Activated CD4-positive, CD25-positive, alpha-beta regulatory T cell treated with anti-CD3 and anti-CD28 coated beads, Interleukin-2, amount 50 U/mL, for 16 hours (primary cell): ENCODE measurements around the gene SNED1.
"Not testable (repeated sequence)": the region's sequence is repeated elsewhere in the genome, so short reads cannot be mapped to it uniquely, and the experiment has no call there.

Experiments used
- DNase-seq: peaks from one replicate; pipeline ENCODE4 v3.0.0-alpha.2; 2020; ENCODE audit warnings: low read depth, low spot score

SNED1 gene

DNA sequence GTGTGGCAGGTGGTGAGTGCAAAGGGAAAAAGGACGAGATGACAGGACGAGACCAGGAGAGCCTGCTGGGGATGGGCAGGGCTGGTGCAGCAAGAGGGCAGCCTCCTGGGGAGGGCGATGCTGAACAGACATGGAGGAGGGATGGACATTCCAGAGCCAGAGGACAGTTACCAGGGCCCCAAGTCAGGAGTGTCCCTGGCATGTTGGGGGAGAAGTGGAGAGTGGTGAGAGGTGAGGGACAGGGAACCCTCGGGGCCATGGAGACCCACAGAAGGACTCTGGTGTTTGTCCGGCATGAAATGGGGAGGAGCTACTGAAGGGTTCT is 84.6 kb downstream of the SNED1 start:
- DNase-seq = no peak

DNA sequence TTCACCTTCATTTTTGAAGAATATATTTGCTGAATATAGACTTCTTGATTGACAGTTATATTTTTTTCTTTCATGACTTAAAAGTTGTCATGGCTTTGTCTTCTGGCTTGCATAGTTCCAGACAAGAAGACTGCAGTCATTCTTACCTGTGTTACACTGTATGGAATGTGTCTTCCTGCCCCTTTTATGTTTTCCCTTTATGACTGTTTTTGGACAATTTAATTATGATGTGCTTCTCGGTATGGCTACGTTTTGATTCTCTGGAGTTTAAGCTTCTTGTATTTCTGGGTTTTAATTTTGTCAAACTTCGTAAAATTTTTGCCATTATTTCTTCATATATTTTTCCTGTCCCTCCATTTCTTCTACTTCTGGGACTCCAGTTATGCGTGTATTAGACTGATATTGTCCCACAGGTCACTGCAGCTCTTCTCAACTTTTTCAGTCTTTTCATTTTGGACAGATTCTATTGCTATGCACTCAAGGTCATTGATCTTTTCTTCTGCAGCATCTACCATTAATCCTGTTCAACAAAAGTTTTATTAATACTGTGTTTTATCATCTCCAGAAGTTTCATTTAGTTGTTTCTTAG is 86.5 kb downstream of the SNED1 start:
- no peak for DNase-seq

DNA sequence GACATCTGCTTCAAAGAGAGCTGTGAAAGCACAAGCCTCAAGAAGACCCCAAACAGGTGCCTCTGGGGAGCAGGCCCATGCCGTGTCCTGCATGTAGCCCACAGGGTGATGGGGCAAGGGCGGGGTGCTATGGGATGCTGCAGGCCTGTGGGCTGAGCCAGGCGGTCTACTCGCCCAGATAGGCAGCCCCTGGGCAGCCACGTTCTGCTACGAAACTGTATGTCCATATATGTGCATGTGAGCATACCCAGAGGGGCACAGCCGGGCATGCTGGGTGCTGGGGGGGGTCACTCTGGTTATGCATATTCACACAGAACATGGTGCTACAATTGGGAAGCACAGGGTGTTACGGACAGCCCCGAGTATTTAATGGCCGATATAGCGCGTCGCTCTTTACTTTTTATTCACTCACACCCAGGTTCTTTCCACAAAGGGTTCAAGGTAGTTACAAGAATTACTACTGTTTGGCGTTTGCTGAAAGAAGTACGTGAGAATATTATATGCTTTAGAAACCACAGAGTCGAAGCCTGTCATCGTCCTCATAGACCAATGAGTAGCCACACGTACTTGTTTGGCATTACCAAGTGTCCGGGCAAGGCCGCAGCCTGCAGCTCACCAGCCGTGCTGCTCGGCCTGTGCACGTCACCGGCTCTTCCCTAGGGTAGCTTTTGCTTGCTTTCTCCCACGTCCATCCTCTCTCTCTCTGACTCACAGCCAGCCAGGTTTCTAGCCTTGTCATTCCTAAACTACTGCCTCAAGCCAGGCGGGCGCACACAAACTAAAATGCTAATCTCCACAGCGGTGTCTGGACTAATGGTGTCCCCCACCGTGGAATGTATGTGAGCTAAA is 89.2 kb downstream of the SNED1 start:
- no peak for DNase-seq

GRCh38 chr2:241088376-241088775 is 90.0 kb downstream of the SNED1 start:
- DNase-seq = no peak

DNA sequence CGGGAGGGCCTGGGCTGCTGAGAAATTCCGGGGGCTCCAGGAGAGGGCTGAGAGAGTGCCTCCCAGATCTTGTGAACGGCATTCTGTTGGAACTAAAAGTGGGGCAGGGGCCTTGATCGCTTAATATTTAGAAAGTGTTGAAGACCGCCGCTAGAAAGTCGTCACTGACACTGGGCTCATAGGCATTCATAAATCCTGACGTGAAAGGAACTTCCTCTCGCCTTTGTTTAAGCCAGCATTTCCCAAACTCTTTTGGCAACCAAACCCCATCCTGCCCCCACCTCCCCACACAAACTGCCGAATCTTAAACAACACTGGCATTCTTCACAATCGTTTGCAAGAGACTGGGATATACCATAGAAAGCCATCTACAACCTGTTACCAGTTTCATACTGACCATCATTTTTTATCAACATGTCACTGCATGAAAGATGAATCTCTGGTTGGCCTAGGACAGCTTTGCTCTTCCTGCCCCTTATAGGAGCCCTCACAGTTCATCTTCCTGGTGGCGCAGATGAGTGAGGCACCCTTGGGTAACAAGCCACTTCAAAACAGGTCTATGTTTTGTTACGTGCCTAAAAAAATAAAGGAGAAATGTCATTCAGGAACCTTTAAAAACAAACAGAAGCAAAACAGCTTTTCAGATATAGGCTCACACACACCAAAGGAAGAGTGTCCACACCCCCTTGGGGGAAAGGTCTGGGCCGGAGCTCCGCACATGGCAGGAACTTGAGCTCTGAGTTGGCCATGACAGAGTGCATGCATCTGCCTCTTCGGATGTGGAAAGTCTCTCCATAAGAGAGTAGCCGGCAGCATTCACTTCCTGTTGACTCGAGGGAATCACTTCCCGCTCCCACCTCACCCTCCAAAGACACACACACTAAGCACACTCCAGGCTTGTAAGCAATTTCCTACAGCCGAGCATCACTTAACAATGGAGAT is 90.6 kb downstream of the SNED1 start:
- DNase-seq = no peak

DNA sequence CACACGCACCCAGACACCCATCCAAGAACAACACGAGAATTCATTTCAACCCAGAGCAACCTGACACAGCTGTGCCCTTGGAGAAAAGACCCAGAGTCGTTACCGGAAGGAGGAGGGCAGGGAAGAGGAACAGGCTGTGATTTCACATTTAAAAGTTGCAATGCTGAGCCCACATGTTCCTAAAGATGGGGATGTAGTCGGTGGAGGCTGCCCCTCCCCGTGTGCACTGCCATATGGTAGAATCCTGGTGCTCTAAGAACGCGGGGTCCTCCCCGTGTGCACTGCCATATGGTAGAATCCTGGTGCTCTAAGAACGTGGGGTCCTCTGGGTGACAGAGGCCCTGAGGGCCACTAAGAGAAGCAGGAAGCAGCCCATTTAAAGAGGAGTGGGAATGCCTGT is 92.8 kb downstream of the SNED1 start:
- no peak for DNase-seq

DNA sequence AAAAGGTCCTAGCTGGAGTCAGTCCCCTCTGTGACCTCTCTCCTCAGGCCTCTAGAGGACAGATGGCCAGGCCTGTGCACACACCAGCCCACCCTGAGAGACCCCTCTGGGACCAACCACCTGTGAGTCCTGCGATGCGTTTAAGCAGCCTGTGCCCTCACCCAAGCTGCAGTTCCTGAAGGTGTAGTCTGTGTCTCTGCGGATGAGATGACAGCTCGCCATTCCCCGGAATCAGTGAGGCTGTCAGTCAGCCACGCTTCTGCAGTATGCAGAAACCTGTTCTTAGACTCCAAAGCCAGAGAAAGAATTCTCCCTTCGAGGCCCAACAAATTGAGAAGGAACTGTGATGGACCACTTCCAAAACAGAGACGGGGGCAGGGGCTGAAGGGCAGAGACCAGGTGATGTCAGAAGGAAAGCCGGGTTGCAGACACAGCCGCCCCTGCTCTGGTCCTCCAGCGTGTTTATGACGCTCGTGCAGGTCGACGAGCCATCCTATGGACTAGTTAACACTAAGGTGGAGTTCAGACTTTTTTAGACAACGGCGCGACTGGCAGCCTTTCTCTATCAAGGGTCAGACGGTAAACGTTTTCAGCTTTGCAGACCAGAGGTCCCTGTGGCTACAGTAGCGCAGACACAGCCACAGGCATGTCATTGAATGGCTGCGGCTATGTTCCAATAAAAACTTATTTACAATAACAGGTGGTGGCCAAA is 93.5 kb downstream of the SNED1 start:
- no peak for DNase-seq

DNA sequence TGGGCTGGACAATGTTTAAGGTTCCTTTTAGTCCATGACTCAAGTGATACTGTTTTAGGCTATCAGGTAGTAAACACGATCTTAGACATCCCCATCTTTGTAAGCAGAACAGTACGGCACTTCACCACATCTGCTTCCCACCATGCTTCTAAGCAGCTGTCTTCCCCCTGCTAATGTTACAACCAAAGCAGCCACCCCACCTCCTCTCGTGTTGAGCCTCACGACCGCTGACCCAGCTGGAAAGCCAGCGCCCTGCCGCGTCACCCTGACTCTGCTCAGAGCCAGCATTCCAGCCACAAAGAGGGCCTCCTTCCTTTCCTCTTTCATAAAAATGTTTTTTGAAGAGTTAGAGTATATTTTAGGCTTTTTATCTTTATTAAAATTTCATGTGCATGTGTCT is 94.3 kb downstream of the SNED1 start:
- DNase-seq = no peak

DNA sequence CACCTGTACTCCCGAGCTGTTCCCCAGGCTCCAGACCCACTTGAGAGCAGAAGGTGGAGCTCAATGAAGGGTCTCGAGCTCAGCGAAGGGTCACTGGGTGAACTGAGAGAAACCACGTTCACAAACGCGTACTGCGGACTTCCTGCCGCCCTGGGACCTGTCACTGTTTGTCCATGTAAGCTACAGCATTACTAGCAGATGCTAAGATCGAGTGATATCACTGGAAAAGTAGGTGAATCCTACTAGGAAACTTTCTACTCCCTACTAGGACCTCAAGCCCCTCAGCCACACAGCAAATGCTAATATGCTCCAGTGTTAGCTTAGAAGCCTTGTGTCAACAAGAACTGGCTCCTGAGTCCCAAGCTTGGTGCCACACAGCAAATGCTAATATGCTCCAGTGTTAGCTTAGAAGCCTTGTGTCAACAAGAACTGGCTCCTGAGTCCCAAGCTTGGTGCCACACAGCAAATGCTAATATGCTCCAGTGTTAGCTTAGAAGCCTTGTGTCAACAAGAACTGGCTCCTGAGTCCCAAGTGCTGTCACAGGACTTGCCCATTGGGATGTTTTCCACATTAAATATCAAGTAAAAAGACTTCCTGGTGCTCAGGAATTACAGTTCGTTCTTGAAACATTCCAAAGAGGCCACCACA is 94.8 kb downstream of the SNED1 start:
- not testable (repeated sequence) for DNase-seq

DNA sequence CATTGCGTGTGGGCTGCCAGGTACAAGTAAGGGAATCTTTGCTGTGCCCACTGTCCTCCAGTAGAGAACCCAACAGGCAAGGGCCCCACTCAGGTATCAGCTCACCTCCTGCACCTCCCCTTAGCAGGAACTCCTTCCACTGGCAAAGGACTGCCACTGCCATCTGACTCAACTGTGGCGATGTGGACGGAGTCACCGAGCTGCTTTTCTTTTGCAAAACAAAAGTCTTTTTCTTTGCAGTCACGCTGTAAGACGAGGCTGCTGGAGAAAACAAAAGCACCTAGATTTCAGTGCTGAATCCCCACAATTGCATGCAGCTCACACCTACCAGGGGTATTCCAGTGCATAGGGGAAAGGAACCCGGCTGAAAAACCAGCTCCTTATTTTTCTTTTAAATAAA is 95.8 kb downstream of the SNED1 start:
- no peak for DNase-seq

GRCh38 chr2:241094924-241095420 is 96.6 kb downstream of the SNED1 start:
- no peak for DNase-seq

- peak; percentile 37 for DNase-seq
These were observed 97.3 kb downstream of the SNED1 start for GRCh38 chr2:241095594-241096290.

- DNase-seq = no peak
These were observed 98.6 kb downstream of the SNED1 start for GRCh38 chr2:241096979-241097378.

- DNase-seq = no peak
These were observed 100.8 kb downstream of the SNED1 start for GRCh38 chr2:241099246-241099645.

DNA sequence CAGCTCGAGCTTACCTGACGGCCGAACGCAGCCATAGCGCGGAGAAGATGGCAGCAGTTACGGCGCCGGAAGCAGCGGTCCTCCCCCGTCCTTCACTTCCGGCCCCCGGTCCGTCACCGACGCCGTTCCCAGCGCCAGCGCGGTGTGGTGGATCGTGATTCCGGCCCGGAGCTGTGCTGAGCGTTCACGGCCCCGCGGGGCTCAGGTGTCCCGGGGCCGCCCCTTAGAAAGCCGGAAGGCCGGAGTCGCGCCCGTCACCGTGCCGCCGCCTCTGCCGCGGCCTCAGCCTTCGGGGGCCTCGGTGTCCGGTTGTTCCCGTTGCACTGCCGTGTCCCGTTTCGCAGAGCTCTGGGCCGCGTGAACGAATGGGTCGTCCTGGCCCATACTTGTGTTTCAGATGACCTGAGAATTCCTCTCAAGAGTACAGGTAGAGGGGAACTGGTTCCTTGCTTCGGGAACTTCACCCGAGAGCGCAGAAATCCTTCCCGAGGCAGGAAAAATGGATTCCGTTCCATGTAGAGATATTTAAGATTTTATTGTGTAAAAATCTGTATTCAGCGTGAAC is 103.9 kb downstream of the SNED1 start, which contains the start of gene MTERF4:
Gene MTERF4 (minus strand): TSS at position 49 of the 565 bp plus-strand sequence. CDS start 14 bp downstream, at position 35.
- DNase-seq = peak; percentile 79

- DNase-seq = no peak
These were observed 104.8 kb downstream of the SNED1 start for GRCh38 chr2:241103176-241103595.

DNA sequence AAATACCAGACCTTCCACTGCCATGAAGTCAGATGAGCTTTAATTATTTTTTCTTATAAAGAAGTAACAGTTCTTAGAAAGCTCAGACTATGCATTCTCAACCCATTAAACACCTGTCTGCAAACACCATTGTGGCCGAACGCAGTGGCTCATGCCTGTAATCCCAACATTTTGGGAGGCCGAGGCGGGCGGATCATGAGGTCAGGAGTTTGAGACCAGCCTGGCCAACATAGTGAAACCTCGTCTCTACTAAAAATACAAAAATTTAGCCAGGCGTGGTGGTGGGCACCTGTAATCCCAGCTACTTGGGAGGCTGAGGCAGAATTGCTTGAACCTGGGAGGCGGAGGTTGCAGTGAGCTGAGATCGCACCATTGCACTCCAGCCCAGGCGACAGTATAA is 106.2 kb downstream of the SNED1 start:
- DNase-seq = not testable (repeated sequence)

DNA sequence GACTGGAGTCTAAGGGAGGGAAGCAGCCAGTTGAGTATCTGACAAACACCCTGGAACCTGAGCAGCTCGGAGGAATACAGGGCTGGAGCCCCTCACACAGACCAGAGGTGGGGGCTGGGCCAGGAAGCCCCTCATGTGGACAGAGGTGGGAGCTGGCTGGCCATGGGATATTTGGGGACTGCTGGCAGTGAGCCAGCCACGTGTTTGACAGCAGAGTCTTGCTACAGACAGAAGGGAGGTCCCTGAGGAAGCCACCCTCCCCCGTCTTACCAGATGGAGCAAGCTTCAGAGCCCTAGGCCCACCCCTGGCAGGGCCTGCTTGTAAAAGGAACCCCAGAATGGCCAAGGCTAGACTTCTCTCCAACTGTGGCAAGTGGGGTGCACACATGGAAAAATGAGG is 107.2 kb downstream of the SNED1 start:
- no peak for DNase-seq

DNA sequence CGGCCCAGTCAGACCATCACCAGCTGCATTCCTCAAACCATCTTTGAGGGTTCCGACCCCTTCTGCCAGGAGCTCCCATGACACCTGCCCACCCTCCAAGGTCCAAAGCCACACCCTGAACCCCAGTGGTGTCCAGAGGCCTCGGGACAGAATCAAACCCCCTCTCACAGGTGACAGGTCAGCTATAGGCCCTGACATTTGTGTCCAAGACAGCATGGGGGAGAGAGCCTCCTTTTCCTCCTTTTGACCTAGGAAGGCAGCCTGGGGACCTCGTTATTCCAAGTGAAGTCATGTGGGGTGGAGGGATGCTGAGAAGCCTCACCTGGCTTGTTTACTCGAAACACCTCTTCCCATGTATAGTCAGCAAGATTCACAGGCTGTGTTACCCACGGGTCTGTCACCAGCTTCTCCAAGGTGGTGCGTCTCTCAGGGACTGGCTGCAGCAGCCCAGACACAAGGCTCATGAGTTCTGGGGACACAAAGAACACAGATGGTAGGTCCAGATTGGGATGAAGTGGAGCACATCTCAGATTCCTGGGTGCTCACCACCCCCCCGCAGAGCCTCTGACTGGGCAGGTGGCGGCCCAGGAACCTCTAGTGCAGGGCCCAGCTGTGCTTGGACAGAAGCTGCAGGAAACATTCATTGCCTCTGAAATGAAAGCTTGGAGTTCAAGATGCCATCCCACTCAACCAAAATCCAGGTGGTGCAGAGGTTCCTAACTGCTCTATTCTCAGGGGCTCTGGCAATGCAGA is 108.8 kb downstream of the SNED1 start:
- no peak for DNase-seq
